OCI-M2 (cell line): ENCODE measurements around the gene SIN3A.
"Not testable (repeated sequence)": the region's sequence is repeated elsewhere in the genome, so short reads cannot be mapped to it uniquely, and the experiment has no call there.

Experiments
- DNase-seq: peaks from one replicate; lab custom pipeline; 2025; ENCODE audit not compliant: unreplicated experiment; lab: John Stamatoyannopoulos, UW

Gene SIN3A

GRCh38 chr15:75358771-75359536, 92.5 kb downstream of the SIN3A start:
- no peak for DNase-seq

GRCh38 chr15:75357976-75358673, 93.4 kb downstream of the SIN3A start:
- no peak for DNase-seq

- DNase-seq = no peak
Measured at GRCh38 chr15:75356517-75356916, 95.0 kb downstream of the SIN3A start.

GRCh38 chr15:75356006-75356405, 95.5 kb downstream of the SIN3A start:
- no peak for DNase-seq

- DNase-seq = no peak
Measured at GRCh38 chr15:75355369-75355768, 96.1 kb downstream of the SIN3A start.

GRCh38 chr15:75354454-75354853, 97.0 kb downstream of the SIN3A start:
- DNase-seq = no peak

DNA sequence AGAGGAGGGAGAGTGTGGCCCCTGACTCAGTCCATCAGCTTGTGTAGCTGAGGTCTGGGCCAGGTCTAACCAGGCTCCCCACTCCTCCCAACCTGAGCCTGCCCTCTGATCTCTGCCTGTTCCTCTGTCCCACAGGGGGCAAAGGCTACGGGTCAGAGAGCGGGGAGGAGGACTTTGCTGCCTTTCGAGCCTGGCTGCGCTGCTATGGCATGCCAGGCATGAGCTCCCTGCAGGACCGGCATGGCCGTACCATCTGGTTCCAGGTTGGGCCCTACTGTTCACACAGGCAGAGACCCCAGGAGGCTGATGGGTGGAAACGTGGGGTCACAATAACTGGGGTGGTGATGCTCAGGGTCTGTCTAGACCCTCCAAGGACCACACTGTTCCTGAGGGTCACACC, 97.9 kb downstream of the SIN3A start:
- no peak for DNase-seq

- no peak for DNase-seq
Measured at GRCh38 chr15:75352186-75353080, 99.1 kb downstream of the SIN3A start.

- no peak for DNase-seq
Measured at GRCh38 chr15:75350601-75351361, 100.7 kb downstream of the SIN3A start.

DNA sequence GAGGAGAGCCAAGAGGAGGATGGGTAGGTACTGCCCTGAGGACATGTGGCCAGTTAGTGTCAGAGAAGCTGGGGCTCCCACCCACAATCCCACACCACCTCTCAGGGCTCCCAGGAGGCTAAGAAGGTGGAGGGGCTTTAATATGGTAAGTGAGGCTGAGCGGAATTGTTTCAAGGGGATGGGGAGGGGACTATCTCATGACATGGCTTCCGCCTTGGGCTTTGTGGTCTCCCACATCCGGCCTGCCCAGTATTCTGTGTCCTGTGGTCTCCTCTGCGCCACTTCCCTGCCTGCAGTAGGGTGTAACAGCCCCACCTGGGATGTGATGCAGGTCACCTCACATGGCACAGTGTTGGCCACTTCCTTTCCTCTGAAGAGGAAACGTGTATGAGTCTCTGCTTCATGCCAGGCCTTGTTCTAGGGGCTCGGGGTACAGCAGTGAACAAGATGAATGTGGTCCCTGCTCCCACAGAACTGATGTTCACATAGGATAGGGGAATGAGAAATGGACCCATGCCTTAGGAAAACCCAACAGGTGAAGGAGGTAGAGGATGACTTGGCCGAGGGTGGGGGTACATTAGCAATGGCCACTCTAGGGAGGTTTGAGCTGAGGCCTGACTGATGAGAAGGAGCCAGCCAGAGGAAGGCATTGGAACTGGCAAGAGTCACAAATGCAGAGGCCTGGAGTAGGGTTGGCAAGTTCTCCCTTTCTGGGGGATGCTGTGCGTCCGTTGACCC, 101.5 kb downstream of the SIN3A start:
- no peak for DNase-seq

DNA sequence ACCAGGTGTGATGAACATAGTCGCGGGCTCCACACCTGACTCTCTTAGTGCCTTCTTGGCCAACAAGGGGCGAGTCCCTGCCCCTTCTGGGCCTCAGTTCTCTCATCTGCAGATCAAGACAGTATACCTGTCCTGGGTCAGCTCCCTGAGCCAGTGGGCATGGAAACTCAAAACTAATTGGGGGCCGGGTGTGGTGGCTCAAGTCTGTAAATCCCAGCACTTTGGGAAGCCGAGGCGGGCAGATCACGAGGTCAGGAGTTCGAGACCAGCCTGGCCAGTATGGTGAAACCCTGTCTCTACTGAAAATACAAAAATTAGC, 102.2 kb downstream of the SIN3A start:
- DNase-seq = not testable (repeated sequence)

- DNase-seq = no peak
Measured at GRCh38 chr15:75348562-75349350, 102.7 kb downstream of the SIN3A start.

GRCh38 chr15:75348034-75348561, 103.4 kb downstream of the SIN3A start:
- no peak for DNase-seq

DNA sequence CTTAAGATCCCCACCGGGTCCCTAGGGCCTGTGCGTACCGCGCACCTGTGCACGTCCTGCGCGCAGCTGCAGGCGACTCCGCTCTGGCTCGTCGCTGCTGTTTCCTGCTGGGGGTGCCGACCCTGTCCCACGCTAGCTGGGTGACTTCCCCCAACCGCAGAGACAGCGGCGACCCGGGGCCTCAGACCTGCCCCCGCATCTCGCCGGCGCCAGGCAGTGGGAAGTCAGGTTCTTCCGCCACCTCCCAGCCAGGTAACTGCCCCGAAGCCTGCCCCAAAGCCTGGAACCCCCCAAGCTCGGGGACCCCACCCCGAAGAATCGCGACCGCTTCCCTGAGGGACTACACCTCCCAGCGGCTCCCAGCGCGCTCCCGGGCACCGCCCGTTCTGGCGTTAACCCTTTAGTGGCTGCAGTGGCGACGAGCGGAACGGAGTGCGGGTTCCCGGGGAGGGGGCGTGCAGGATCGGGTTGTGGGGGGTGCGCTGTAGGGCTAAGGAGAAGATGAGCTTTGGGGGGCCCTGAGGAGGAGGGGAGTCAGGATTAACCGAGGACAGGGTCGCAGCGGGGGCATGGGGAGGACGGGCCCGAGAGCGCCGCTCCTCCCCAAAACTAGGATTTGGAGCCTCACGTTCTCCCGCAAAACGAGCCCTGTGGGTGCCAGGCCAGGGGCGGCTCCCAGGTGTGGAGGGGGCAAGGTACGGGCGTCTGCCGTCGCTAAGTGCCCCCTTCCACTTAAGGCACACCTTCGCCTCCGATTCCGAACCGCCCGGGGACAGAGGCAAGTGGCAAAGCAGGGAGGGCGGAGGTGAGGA, 104.1 kb downstream of the SIN3A start:
- DNase-seq = no peak

GRCh38 chr15:75346796-75347221, 104.7 kb downstream of the SIN3A start, which contains the start of gene NEIL1:
Gene NEIL1, plus strand, starts transcription at chr15:75347039. Its CDS starts 1,867 bp downstream, at chr15:75348906.
- DNase-seq = no peak

DNA sequence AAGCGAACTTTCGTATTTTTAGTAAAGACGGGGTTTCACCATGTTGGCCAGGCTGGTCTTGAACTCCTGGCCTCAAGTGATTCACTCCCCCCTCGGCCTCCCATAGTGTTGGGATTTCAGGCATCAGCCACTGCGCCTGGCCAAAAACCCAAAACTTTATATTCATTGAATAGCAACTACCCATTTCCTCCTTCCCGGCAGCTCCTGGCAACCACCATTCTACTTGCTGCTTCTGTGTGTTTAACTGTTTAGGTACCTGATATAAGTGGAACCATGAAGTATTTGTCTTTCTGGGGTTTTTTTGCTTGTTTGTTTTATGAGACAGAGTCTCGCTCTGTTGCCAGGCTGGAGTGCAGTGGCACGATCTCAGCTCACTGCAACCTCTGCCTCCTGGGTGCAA, 107.5 kb downstream of the SIN3A start:
- not testable (repeated sequence) for DNase-seq

GRCh38 chr15:75342221-75342620, 109.3 kb downstream of the SIN3A start:
- no peak for DNase-seq

DNA sequence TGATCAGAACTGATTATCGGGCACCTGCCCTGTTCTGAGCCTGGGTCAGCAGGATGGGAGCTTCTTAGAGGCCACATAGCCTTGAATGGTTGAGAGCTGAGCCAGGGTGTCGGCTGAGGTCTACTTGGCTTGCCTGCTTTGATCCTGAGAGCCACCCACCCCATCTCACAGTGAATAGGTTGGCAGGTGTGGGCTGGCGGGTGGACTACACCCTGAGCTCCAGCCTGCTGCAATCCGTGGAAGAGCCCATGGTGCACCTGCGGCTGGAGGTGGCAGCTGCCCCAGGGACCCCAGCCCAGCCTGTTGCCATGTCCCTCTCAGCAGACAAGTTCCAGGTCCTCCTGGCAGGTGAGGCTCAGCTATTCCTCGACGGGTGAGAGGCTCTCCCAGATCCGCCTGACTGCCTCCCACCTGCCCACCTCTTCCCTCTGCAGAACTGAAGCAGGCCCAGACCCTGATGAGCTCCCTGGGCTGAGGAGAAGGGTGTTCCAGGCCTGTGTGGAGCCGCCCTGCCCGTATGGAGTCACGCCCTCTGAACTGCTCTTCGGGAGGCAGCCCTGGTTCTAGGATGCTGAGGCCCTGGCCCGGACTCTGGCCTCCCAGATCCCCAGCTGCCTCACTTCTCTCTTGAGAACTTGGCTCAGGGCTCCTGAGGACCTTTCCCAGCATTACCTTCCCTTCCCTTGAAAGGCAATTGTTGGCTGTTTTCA, 111.8 kb downstream of the SIN3A start:
- no peak for DNase-seq
